Muscle of leg (tissue), 11 donors: ENCODE results near the gene TMED10. TPM values are rescaled to one million over a fixed set of nuclear protein-coding genes. Genes with fewer than 3 reads are reported as not detected.
A peak's percentile ranks its signal among the peaks of the same experiment; 100 is the strongest.

Source experiments
- DNase-seq: peaks from one replicate; pipeline ENCODE4 v3.0.0; 2013
- H3K27ac ChIP-seq: one replicate; pipeline ENCODE4 v1.5.1; 2013; ENCODE audit warnings: mild to moderate bottlenecking, low read length, control low read depth
- H3K27me3 ChIP-seq: one replicate; pipeline ENCODE4 v1.6.1; 2013; ENCODE audit warnings: low read length; ENCODE audit not compliant: control insufficient read depth, insufficient read depth
- H3K36me3 ChIP-seq: one replicate; pipeline ENCODE4 v1.6.1; 2013; ENCODE audit warnings: low read length; ENCODE audit not compliant: control insufficient read depth, insufficient read depth
- H3K4me1 ChIP-seq: one replicate; pipeline ENCODE4 v1.6.1; 2013; ENCODE audit warnings: low read length; ENCODE audit not compliant: control insufficient read depth, insufficient read depth
- H3K4me3 ChIP-seq: one replicate; pipeline ENCODE4 v1.5.1; 2013; ENCODE audit warnings: low read length, control low read depth
- H3K9me3 ChIP-seq: replicated peaks from 2 replicates; pipeline ENCODE4 v1.6.1; 2013; ENCODE audit warnings: low read depth, low read length; ENCODE audit not compliant: control insufficient read depth
- WGBS: methylation state at CpG from one replicate; pipeline ENCODE4 v1.1.5; 2013; ENCODE audit warnings: missing lambda C conversion rate; ENCODE audit not compliant: insufficient coverage; 5-methylcytosine and 5-hydroxymethylcytosine counted together
- polyA plus RNA-seq, 8 donors: library from polyadenylated mRNA; unstranded; fragments of 120-200 nt; gene quantifications; one replicate each; pipeline versions ENCODE4 v1.2.1 to v1.2.3, GENCODE V29; 2013; ENCODE audit warnings: inconsistent platforms in 1 of 8, low replicate concordance in 1 of 8; ENCODE audit not compliant: insufficient read length in 8 of 8, insufficient read depth in 1 of 8
- total RNA-seq: library from RNA; stranded (reverse); fragments of 120-200 nt; gene quantifications from one replicate; pipeline ENCODE4 v1.2.4, GENCODE V29; 2013

The TMED10 gene
- total and polyA plus RNA-seq, 9 donors = 100 to 180 (median 123) TPM

DNA sequence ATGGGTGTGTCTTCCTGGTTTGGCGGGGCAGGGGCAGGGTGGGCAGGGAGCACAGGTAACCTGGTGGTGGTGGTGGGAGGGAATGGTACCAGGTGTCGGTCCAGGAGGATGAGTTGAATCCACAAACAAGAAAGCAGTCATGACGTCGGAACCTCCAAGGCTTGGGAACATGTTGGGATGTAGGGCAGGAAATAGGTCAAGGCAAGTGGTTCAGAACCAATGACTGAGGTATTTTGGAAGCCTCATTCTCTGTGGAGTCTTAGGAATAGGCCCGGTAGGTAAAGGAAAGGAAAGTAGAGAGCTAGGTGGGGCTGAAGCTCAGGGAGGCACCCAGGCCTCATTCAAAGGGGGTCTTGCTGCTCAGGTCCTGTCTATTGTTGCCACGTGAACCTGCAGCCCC, 39.1 kb upstream of the TMED10 start:
- no peaks in the 10 kb centered on the region for H3K9me3 ChIP-seq
- H3K4me3 ChIP-seq = no peak overlapping the region
- 88% methylated on average over 5 of the region's 6 CpGs for WGBS
- H3K36me3 ChIP-seq = no peaks in the 10 kb centered on the region
- H3K27ac ChIP-seq = no peak overlapping the region
- DNase-seq = no peak
- H3K27me3 ChIP-seq = no peaks in the 10 kb centered on the region
- no peaks in the 10 kb centered on the region for H3K4me1 ChIP-seq

DNA sequence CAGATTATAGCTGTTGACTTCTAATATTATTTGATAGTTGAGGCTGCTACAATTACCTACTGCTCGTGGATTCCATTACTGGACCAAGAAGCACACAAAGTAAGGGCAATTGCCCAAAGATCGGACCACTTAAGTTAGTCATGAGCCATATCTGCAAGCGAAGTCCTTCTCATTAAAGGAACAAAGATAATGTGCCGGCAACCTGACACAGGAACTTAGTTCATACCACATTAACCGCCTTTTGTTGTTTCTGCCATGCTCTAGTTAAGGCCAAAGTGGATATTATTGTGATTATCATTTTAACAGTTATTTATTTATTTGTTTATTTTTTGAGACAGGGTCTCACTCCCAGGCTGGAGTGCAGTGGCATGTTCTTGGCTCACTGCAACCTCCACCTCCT, 38.1 kb upstream of the TMED10 start:
- 100% methylated on average over 2 of the region's 5 CpGs for WGBS
- Histone ChIP-seq H3K36me3 (no peaks in the 10 kb centered on the region), H3K27ac (no peak overlapping the region), H3K27me3 (no peaks in the 10 kb centered on the region), H3K4me1 (no peaks in the 10 kb centered on the region), H3K9me3 (no peaks in the 10 kb centered on the region), H3K4me3 (no peak overlapping the region)
- no peak for DNase-seq

DNA sequence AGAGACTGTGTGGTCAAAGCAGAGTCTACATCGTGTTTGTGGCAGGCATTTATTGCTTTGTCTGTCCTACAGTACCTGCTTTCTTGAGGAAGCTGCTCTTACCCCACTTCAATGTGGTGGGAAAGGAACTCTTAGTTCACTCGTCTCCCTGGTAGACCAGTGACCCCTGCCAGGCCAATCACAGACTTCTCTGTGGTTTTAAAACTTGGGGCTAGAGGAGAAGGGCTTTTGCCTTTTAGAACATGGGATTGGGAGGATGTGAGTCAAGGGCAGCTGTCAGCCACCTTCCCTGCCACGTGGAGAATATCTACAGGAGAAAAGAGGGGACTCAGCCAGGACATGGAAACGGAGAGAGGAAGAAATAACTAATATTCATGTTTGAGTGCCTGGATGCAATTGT, 36.8 kb upstream of the TMED10 start:
- Histone ChIP-seq H3K4me3 (no peak overlapping the region), H3K36me3 (no peaks in the 10 kb centered on the region), H3K4me1 (no peaks in the 10 kb centered on the region), H3K9me3 (peaks cover 2% of the 10 kb centered on the region), H3K27me3 (no peaks in the 10 kb centered on the region), H3K27ac (no peak overlapping the region)
- 40% methylated on average over 1 of the region's 4 CpGs for WGBS
- DNase-seq = no peak

DNA sequence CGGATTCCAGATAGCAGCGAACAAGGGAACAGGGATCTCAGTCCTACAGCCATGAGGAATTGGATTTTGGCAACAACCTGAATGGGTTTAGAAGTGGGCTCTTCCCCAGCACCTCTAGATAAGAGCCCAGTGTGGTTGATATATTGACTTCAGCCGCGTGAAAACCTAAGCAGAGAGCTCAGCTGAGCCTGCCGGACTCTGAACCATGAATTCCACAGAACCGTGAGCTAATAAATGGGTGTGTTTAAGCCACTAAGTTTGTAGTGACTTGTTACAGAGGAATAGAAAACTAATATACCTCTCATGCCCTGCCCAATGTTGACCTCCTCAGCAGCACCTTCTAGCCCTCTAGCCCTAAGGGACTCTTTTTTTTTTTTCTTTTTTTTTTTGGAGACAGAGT, 32.4 kb upstream of the TMED10 start:
- peaks cover 3% of the 10 kb centered on the region for H3K4me1 ChIP-seq
- H3K27me3 ChIP-seq = no peaks in the 10 kb centered on the region
- H3K27ac ChIP-seq = no peak overlapping the region
- H3K9me3 ChIP-seq = peaks cover 2% of the 10 kb centered on the region
- no peak overlapping the region for H3K4me3 ChIP-seq
- no peak for DNase-seq
- WGBS = 93% methylated on average over 2 of the region's 6 CpGs
- H3K36me3 ChIP-seq = no peaks in the 10 kb centered on the region

DNA sequence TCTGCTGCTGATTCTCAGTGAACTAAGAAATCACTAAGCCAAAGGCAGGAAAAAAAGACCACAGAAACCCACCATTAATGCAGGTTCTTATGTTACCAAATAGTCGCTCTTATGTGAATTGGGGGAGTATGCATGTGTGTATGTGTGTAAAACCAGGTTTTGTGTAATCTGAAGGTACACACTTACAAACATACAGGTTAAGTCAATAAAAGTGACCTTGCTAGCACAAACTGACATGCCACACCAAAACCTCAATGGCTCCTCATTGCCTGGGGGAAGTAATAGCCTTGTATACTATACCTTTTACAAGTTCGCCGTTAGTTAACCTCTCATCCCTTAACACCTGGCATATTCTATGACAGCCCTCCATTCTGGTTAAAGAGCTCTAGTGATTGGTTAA, 29.8 kb upstream of the TMED10 start:
- no peak for DNase-seq
- Histone ChIP-seq H3K9me3 (peaks cover 2% of the 10 kb centered on the region), H3K36me3 (no peaks in the 10 kb centered on the region), H3K27me3 (no peaks in the 10 kb centered on the region), H3K4me3 (no peak overlapping the region), H3K4me1 (peaks cover 3% of the 10 kb centered on the region), H3K27ac (no peak overlapping the region)
- no CpG with 5 or more reads among the region's 3 CpGs for WGBS

DNA sequence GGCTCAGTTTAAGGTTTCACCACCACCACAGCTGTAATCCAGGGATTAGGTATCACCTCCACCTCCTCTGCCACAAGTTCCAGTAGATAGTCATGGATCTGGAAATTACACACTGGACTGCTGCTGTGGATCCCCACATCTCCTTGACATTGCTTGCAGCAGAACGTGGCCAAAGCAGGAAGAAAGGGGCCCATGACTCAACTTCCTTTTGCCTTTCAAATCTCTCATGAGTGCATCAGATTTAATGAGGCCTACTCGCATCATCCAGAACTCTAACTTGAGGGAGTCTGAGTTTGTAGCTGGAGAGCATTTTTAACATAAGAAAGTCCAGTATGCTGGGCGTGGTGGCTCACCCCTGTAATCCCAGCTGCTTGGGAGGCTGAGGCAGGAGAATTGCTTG, 29.2 kb upstream of the TMED10 start:
- 50% methylated on average over 2 of the region's 3 CpGs for WGBS
- Histone ChIP-seq H3K36me3 (no peaks in the 10 kb centered on the region), H3K27me3 (no peaks in the 10 kb centered on the region), H3K27ac (no peak overlapping the region), H3K4me1 (peaks cover 3% of the 10 kb centered on the region), H3K9me3 (peaks cover 2% of the 10 kb centered on the region), H3K4me3 (no peak overlapping the region)
- DNase-seq = no peak

DNA sequence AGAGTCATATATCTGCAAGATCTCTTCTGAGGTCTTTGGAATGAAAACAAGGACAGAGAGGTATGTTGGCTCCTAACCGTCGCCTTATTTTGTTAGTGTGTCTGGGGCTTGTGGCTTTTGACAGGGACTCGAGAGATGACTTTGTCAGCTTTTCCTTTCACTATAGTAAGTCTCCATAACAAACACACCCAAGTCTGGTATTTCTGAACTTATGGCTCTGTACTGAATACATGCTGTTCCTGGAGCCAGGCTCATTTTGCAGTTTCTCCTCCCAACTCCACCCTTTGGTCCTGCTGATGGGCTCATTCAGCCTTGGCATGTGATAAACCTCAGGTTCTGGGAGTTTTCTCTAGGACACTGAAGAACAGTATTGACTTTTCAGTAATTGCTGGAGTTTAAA, 27.7 kb upstream of the TMED10 start:
- no peak overlapping the region for H3K27ac ChIP-seq
- peaks cover 2% of the 10 kb centered on the region for H3K9me3 ChIP-seq
- peak; percentile 51 for DNase-seq
- no peak overlapping the region for H3K4me3 ChIP-seq
- WGBS = no CpG with 5 or more reads among the region's 3 CpGs
- H3K27me3 ChIP-seq = no peaks in the 10 kb centered on the region
- H3K4me1 ChIP-seq = peaks cover 3% of the 10 kb centered on the region
- H3K36me3 ChIP-seq = no peaks in the 10 kb centered on the region

DNA sequence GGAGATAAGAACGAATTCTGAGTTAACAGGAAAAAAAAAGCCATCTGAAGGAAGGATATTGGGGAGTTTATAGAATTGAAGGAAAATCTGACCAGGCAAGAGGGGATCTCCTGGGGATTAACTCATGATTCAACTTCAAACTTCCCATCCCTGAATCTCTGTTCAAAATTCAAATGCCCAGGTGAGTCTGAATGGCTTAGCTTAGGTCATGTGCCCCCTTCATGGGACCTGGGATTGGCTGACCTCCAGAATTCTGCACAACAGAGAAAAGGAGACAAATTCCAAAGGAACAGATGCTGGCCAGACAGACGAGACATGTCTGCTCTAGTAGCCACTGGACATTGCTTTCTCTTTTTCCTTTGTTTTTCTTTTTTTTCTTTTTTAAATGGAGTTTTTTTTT, 26.2 kb upstream of the TMED10 start:
- WGBS = 60% methylated on average over 1 of the region's 2 CpGs

DNA sequence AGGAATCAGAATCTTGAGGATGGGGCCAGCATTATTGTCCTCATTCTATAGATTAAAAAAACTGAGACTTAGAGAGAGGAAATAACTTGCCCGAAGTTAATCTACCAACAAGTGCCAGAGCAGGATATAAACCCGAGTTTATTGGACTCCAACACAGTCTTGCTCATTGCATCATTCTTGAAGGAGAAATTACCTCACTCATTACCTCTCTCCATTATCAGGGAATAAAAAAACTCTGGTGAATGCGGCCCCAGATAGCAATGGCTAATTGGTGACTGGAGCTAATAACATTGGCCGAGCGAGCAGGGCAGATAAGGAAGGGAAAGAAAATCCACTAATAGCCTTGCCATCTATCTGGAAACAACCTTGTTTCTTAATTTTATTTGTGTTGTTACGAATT, 24.7 kb upstream of the TMED10 start:
- H3K9me3 ChIP-seq = no peaks in the 10 kb centered on the region
- no peak overlapping the region for H3K27ac ChIP-seq
- WGBS = 60% methylated on average over 1 of the region's 6 CpGs
- H3K4me1 ChIP-seq = peaks cover 14% of the 10 kb centered on the region
- no peaks in the 10 kb centered on the region for H3K27me3 ChIP-seq
- H3K36me3 ChIP-seq = no peaks in the 10 kb centered on the region
- DNase-seq = no peak
- H3K4me3 ChIP-seq = no peak overlapping the region

More for the DNA sequence above, 26.2 kb upstream of the TMED10 start:
- no peak for DNase-seq
- H3K36me3 ChIP-seq = no peaks in the 10 kb centered on the region
- H3K4me3 ChIP-seq = no peak overlapping the region
- no peaks in the 10 kb centered on the region for H3K9me3 ChIP-seq
- H3K27me3 ChIP-seq = no peaks in the 10 kb centered on the region
- H3K4me1 ChIP-seq = peaks cover 14% of the 10 kb centered on the region
- H3K27ac ChIP-seq = no peak overlapping the region

DNA sequence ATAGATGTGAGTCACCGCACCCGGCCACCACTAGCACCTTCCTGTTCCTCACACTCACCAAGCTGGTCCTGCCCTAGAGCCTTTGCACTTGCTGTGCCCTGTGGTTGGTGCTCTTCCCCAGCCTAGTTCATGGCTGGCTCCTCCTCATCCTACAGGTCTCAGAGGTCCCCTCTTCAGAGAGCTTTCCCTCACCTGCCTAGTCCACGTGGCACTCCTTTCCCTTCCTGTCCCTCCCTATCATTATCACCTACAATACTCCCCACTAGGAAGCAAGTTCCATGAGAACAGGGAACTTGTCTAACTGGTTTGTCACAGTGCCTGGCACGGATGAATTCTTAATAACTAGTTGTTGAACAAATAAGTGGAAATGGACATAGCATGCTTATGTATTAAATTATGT, 24.0 kb upstream of the TMED10 start:
- no peak for DNase-seq
- peaks cover 14% of the 10 kb centered on the region for H3K4me1 ChIP-seq
- no peak overlapping the region for H3K4me3 ChIP-seq
- H3K36me3 ChIP-seq = no peaks in the 10 kb centered on the region
- no peak overlapping the region for H3K27ac ChIP-seq
- WGBS = 54% methylated on average over 3 of the region's 4 CpGs
- H3K9me3 ChIP-seq = no peaks in the 10 kb centered on the region
- no peaks in the 10 kb centered on the region for H3K27me3 ChIP-seq

DNA sequence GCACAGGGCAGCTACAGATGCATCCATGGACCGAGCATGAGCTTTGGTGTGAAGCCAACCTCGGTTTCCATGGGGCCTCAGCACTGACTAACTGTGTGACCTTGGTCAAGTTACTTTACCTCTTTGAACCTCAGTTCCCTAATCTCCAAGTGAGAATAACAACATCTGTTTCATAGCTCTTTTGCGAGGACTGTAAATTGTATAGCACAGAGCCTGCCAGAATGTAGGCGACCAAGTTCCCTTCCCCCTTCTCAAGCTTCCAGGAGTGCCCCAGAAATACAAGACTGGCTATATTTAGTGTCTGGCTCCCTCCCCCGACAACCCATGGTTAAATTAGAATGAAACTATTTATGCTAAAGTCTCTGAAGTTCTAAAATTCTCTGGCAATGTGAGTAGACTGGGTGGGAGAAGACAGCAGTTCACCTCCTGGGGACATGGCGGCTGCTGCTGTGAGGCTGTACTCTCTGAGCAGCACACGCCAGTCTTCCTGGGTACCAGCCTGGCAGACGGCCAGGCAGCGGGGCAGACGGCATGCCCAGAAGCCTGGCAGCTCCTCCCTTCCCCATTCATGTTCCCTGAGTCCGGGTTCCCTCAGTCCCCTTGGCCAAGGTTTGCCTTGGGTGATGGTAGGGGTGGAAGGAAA, 22.0 kb upstream of the TMED10 start:
- peak; percentile 37 for DNase-seq
- Histone ChIP-seq H3K27me3 (no peaks in the 10 kb centered on the region), H3K4me1 (peaks cover 12% of the 10 kb centered on the region), H3K36me3 (no peaks in the 10 kb centered on the region), H3K27ac (no peak overlapping the region), H3K9me3 (no peaks in the 10 kb centered on the region), H3K4me3 (no peak overlapping the region)
- WGBS = 40% methylated on average over 4 of the region's 11 CpGs
